Measurements from ENCODE around the gene IL4R. TPM values are rescaled to one million over a fixed set of nuclear protein-coding genes. Genes with fewer than 3 reads are reported as not detected.

Gene IL4R
- total RNA-seq (100 to 1,000 TPM in 6 of 7 donors, 10 to 100 TPM in 1; 78.0 to 319 (median 215) TPM), polyA plus RNA-seq (10 to 100 TPM; 39.3 to 55.5 (median 48.9) TPM)
- long read RNA-seq, donor 1, partial matches to known transcripts = 0 of 2 reads
- long read RNA-seq, donor 1, other reads (novel, unspliced or antisense) = 0 of 2 reads
- long read RNA-seq, donor 2, partial matches to known transcripts = 0 of 3 reads
- long read RNA-seq, donor 2, other reads (novel, unspliced or antisense) = 0 of 3 reads

DNA sequence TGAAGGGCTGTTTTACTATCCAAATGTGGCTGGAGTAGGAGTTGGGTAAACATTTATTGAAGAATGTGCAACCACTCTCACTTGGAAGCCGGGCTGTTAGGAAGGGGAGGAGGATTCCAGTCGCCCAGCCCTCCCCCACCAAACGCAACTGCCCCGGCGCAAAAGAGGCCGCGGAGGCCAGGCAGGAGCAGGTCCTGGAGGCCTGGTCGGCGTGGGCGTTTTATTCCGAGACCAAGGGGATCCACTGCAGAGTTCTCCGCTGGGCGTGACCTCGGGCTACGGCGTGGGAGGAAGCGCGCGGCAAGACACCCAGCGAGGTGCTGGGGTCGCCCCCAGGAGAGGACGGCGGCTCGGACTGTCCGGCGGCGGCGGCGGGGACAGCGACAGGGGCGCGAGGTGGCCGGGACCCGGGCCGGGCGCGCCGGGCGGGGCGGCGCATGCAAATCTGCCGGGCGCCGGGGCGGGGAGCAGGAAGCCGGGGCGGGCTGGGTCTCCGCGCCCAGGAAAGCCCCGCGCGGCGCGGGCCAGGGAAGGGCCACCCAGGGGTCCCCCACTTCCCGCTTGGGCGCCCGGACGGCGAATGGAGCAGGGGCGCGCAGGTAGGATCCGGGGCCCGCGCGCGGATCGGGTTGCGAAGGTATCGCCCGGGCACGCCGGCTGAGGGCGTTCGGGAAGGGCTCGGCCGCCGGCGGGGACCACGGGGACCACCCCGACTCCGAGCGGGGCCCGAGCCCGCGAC, at the start of gene IL4R:
Gene IL4R (plus strand): TSS at position 553 of the 739 bp plus-strand sequence. CDS start 26,230 bp downstream, outside the sequence.
- no peaks in the 10 kb centered on the region for H3K9me3 ChIP-seq
- peak within 1 kb of the TSS; percentile 95 to 100 (median 98) for H3K27ac ChIP-seq
- peak; percentile 93 for DNase-seq
- H3K36me3 ChIP-seq = no peaks in the 10 kb centered on the region
- WGBS, 5 donors = 0 to 1% (median 0%) methylated on average over 6 to 85 of the region's 85 CpGs
- peaks cover 40 to 83% (median 60%) of the 10 kb centered on the region in 6 donors for H3K4me1 ChIP-seq
- intact Hi-C loops (cut with DNase I; ENCODE audit: low total_unique reads) = loop anchor here (10.0 kb wide), 1 partner anchor 49 kb away; the partner anchor contains the start of gene NSMCE1
- peak; percentile 70 to 87 (median 85) for TF ChIP-seq POLR2AphosphoS5 (IDR thresholded peaks at IDR 0.05)
- no peak for TF ChIP-seq POLR2A (IDR thresholded peaks at IDR 0.05)
- TF ChIP-seq, protein P1, sequence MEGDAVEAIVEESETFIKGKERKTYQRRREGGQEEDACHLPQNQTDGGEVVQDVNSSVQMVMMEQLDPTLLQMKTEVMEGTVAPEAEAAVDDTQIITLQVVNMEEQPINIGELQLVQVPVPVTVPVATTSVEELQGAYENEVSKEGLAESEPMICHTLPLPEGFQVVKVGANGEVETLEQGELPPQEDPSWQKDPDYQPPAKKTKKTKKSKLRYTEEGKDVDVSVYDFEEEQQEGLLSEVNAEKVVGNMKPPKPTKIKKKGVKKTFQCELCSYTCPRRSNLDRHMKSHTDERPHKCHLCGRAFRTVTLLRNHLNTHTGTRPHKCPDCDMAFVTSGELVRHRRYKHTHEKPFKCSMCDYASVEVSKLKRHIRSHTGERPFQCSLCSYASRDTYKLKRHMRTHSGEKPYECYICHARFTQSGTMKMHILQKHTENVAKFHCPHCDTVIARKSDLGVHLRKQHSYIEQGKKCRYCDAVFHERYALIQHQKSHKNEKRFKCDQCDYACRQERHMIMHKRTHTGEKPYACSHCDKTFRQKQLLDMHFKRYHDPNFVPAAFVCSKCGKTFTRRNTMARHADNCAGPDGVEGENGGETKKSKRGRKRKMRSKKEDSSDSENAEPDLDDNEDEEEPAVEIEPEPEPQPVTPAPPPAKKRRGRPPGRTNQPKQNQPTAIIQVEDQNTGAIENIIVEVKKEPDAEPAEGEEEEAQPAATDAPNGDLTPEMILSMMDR (IDR thresholded peaks at IDR 0.05 in 8 of 11, conservative IDR thresholded peaks at IDR 0.05 in 3 of 11) = no peak
- no peaks in the 10 kb centered on the region for H3K27me3 ChIP-seq (replicated peaks in 1 of 7)
- H3K4me3 ChIP-seq = peak within 1 kb of the TSS; percentile 62 to 85 (median 80)

DNA sequence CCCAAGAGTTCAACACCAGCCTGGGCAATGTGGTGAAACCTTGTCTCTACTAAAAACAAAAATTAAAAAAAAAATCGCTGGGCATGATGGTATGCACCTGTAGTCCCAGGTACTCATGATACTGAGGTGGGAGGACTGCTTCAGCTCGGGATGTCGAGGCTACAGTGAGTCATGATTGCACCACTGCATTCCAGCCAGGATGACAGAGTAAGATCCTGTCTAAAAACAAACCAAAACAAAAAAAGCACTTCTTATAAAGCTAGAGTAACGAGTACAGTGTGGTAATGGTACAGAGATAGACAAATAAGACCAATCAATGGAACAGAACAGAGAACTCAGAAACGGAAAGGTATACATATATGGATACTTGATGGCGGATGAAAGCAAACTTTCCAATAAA, 49.6 kb upstream of the IL4R start:
- WGBS, 5 donors = 71 to 92% (median 81%) methylated on average over 6 of the region's 6 CpGs
- Histone ChIP-seq H3K4me1 (peaks cover 8 to 68% (median 28%) of the 10 kb centered on the region in 6 donors), H3K9me3 (no peaks in the 10 kb centered on the region), H3K27me3 (replicated peaks in 1 of 7) (no peaks in the 10 kb centered on the region), H3K36me3 (peaks cover 0 to 4% (median 0%) of the 10 kb centered on the region in 6 donors), H3K4me3 (no peak overlapping the region), H3K27ac (no peak overlapping the region)
- DNase-seq = no peak
- intact Hi-C loops (cut with DNase I; ENCODE audit: low total_unique reads) = loop anchor here (10.0 kb wide), 1 partner anchor 51 kb away; the partner anchor contains the start of gene IL4R
- no peak for TF ChIP-seq POLR2AphosphoS5 (IDR thresholded peaks at IDR 0.05)
- TF ChIP-seq, protein P1 (IDR thresholded peaks at IDR 0.05 in 8 of 11, conservative IDR thresholded peaks at IDR 0.05 in 3 of 11) = no peak
- TF ChIP-seq POLR2A (IDR thresholded peaks at IDR 0.05) = no peak

GRCh38 chr16:27265982-27266381, 47.8 kb upstream of the IL4R start:
- peaks cover 0 to 4% (median 0%) of the 10 kb centered on the region in 6 donors for H3K36me3 ChIP-seq
- DNase-seq = no peak
- H3K4me1 ChIP-seq = peaks cover 11 to 79% (median 34%) of the 10 kb centered on the region in 6 donors
- no peak overlapping the region for H3K4me3 ChIP-seq
- WGBS, 5 donors = 94 to 100% (median 100%) methylated on average over 1 of the region's 1 CpG
- TF ChIP-seq, protein P1 (IDR thresholded peaks at IDR 0.05 in 8 of 11, conservative IDR thresholded peaks at IDR 0.05 in 3 of 11) = no peak
- TF ChIP-seq POLR2AphosphoS5 (IDR thresholded peaks at IDR 0.05) (no peak), POLR2A (IDR thresholded peaks at IDR 0.05) (no peak)
- no peaks in the 10 kb centered on the region for H3K9me3 ChIP-seq
- no peaks in the 10 kb centered on the region for H3K27me3 ChIP-seq (replicated peaks in 1 of 7)
- intact Hi-C loops (cut with DNase I; ENCODE audit: low total_unique reads) = loop anchor here (10.0 kb wide), 1 partner anchor 49 kb away; the partner anchor contains the start of gene IL4R
- H3K27ac ChIP-seq = no peak overlapping the region

Measured in spleen (tissue), 13 donors.